NCI-H128 (cell line): ENCODE results near the gene TUB.

ENCODE experiments used
- DNase-seq: peaks from one replicate; lab custom pipeline; 2025; ENCODE audit not compliant: unreplicated experiment; lab: John Stamatoyannopoulos, UW

TUB gene

GRCh38 chr11:8089791-8090510 is 8.9 kb downstream of the TUB start:
- no peak for DNase-seq

GRCh38 chr11:8090756-8091155 is 9.7 kb downstream of the TUB start:
- peak; percentile 12 for DNase-seq

GRCh38 chr11:8091721-8092120 is 10.7 kb downstream of the TUB start:
- DNase-seq: no peak

- DNase-seq: no peak
Observed at GRCh38 chr11:8092587-8093424, 11.8 kb downstream of the TUB start.

- no peak for DNase-seq
Observed at GRCh38 chr11:8093931-8094575, 13.0 kb downstream of the TUB start.

GRCh38 chr11:8094656-8095055 is 13.6 kb downstream of the TUB start:
- DNase-seq: no peak

- no peak for DNase-seq
Observed at GRCh38 chr11:8095371-8095770, 14.4 kb downstream of the TUB start.

- DNase-seq: no peak
Observed at GRCh38 chr11:8095806-8096522, 15.0 kb downstream of the TUB start.

GRCh38 chr11:8096575-8096974 is 15.6 kb downstream of the TUB start:
- DNase-seq: no peak

GRCh38 chr11:8097062-8097461 is 16.1 kb downstream of the TUB start:
- no peak for DNase-seq

GRCh38 chr11:8097468-8097867 is 16.5 kb downstream of the TUB start:
- DNase-seq: no peak

GRCh38 chr11:8097926-8098325 is 16.9 kb downstream of the TUB start:
- no peak for DNase-seq

GRCh38 chr11:8098361-8098760 is 17.4 kb downstream of the TUB start:
- DNase-seq: no peak

GRCh38 chr11:8098879-8099278 is 17.9 kb downstream of the TUB start:
- no peak for DNase-seq

- peak; percentile 55 for DNase-seq
Observed at GRCh38 chr11:8099291-8099899, 18.4 kb downstream of the TUB start.

- DNase-seq: no peak
Observed at GRCh38 chr11:8100158-8100557, 19.1 kb downstream of the TUB start.

GRCh38 chr11:8100605-8101004 is 19.6 kb downstream of the TUB start:
- no peak for DNase-seq

GRCh38 chr11:8101421-8101820 is 20.4 kb downstream of the TUB start:
- DNase-seq: no peak

GRCh38 chr11:8102296-8102915 is 21.4 kb downstream of the TUB start:
- DNase-seq: no peak

- no peak for DNase-seq
Observed at GRCh38 chr11:8102965-8103364, 22.0 kb downstream of the TUB start.
